ENCODE data around the gene FMN2.

The FMN2 gene

GRCh38 chr1:240099329-240099728 is 7.6 kb downstream of the FMN2 start:
- DNase-seq = no peak

GRCh38 chr1:240099748-240100147 is 8.1 kb downstream of the FMN2 start:
- DNase-seq = no peak

- DNase-seq = no peak
These were observed 8.8 kb downstream of the FMN2 start for GRCh38 chr1:240100371-240100934.

- no peak for DNase-seq
These were observed 9.6 kb downstream of the FMN2 start for GRCh38 chr1:240101306-240101705.

GRCh38 chr1:240101737-240102136 is 10.1 kb downstream of the FMN2 start:
- no peak for DNase-seq

- DNase-seq = no peak
These were observed 13.0 kb downstream of the FMN2 start for GRCh38 chr1:240104672-240105071.

GRCh38 chr1:240107058-240107684 is 15.5 kb downstream of the FMN2 start:
- no peak for DNase-seq

- DNase-seq = no peak
These were observed 17.4 kb downstream of the FMN2 start for GRCh38 chr1:240109130-240109529.

GRCh38 chr1:240109920-240110636 is 18.4 kb downstream of the FMN2 start:
- DNase-seq = no peak

GRCh38 chr1:240111558-240111957 is 19.9 kb downstream of the FMN2 start:
- DNase-seq = no peak

GRCh38 chr1:240114222-240114621 is 22.5 kb downstream of the FMN2 start:
- DNase-seq = no peak

- DNase-seq = no peak
These were observed 24.1 kb downstream of the FMN2 start for GRCh38 chr1:240115831-240116230.

GRCh38 chr1:240116831-240117769 is 25.4 kb downstream of the FMN2 start:
- no peak for DNase-seq

- no peak for DNase-seq
These were observed 26.2 kb downstream of the FMN2 start for GRCh38 chr1:240117930-240118329.

GRCh38 chr1:240122639-240123613 is 31.2 kb downstream of the FMN2 start:
- DNase-seq = no peak

GRCh38 chr1:240126821-240127220 is 35.1 kb downstream of the FMN2 start:
- no peak for DNase-seq

- no peak for DNase-seq
These were observed 36.7 kb downstream of the FMN2 start for GRCh38 chr1:240128366-240128765.

GRCh38 chr1:240134113-240134512 is 42.4 kb downstream of the FMN2 start:
- DNase-seq = no peak

- no peak for DNase-seq
These were observed 42.9 kb downstream of the FMN2 start for GRCh38 chr1:240134596-240134995.

GRCh38 chr1:240136402-240136801 is 44.7 kb downstream of the FMN2 start:
- no peak for DNase-seq

GRCh38 chr1:240138867-240139266 is 47.2 kb downstream of the FMN2 start:
- no peak for DNase-seq

GRCh38 chr1:240139511-240139910 is 47.8 kb downstream of the FMN2 start:
- DNase-seq = no peak
